ENCODE results near the gene OR9Q1.

OR9Q1 gene

DNA sequence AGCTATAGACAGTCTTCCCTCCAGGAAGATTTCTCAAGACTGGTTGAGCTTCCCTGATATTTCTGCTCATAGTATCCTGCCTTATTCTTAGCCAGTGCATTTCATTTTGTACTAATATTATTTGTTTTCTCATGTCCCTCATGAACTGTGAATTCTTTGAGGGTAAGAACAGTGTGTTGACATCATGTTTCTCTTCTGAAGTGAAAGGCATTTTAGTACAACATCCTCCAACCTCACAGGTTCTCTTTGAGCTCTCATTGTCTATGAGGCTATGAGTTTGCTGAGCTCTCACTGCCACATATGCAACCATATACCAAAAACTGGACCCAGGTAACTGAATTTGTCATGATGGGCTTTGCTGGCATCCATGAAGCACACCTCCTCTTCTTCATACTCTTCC is 7.0 kb downstream of the OR9Q1 start, which contains the start of gene OR6Q1:
Gene OR6Q1 (plus strand): TSS at position 301 of the 400 bp plus-strand sequence. CDS start 0 bp downstream, at position 301.
- no peak for DNase-seq (ENCODE audit: low read depth)

DNA sequence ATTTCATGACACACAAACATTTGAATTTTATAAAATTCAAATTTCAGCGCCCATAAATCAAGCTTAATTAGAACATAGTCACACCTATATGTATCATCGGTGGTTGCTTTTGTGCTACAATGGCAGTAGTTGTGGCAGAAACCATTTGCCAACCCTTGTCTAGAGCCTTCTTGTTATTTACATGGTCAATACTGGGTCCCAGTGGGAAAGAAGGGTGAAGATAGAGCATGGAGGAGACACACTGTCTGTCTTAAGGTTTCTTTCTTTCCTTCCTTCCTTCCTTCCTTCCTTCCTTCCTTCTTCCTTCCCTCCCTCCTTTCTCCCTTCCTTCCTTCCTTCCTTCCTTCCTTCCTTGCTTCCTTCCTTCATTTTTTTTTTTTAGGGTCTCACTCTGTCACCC is 10.8 kb downstream of the OR9Q1 start:
- DNase-seq (ENCODE audit: low read depth), result no peak

DNA sequence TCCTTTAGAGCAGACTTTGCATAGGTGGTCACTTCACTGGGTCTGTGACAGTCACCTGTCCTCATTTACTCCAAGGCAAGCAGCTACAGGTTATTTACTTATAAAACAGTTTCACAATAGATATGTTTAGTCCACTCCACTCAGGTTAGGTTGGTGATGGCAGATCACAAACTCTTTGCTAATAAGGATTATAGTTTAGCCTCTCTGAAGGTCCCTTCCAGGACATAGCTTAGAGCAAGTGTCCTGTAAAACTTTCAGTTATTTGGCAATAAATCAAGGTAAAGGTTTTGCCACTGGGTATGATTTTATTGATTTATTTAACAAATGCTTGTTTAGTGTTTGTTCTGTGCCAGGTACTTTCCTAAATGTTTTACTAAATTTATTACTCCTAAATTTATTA is 15.9 kb downstream of the OR9Q1 start:
- no peak for DNase-seq (ENCODE audit: low read depth)

DNA sequence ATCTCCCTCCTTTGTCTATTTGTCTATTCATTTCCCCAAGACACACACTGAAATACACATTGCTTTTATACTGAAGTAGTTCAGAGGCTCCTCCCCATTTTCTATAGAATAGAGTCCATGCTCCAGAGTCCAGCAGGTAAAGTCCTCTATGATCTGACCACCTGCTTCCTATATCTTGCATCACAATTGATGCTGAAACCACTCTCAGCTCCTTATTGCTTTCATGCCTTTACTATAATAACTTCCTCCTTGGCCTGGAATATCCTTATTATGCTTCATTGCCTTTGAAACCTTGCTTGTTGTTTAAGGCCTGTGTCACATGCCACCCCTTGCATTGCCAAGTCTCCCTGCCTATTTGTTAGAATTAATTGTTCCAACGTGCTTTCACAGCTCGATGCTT is 19.7 kb downstream of the OR9Q1 start:
- no peak for DNase-seq (ENCODE audit: low read depth)

DNA sequence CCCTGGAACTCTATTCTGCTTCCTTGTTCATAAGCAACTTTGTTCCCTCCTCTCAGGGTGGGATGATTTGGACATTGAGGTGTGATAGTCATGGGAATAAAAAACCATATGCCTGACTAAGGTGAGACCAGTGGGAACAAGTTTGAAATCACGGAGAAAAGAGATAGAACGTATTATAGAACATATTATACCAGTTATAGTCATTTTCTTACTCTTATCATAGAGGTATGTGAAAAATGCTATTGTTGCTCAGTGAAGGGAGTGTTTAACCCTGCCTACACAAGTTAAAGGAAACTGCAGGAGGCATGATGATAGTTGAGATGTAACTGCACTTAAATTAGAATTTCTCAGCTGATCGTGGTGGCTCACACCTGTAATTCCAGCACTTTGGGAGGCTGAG is 22.6 kb downstream of the OR9Q1 start:
- no peak for DNase-seq (ENCODE audit: low read depth)

DNA sequence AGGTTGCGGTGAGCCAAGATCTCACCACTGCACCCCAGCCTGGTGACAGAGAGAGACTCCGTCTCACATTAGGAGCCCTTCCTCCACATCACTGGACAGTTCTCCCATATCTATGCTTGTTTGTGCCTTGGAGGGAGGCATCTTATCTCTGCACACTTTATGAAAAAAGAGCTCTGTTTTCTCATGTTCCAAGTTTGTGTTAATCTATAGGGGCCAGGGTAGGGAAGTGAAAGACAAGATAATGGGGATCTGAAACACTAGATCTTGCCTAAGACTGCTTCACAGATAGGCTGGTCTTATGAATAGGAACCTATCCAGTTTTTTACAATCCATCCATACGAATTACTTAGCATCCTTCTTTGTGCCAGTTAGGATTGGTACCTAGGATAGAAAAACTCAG is 24.1 kb downstream of the OR9Q1 start:
- no peak for DNase-seq (ENCODE audit: low read depth)

DNA sequence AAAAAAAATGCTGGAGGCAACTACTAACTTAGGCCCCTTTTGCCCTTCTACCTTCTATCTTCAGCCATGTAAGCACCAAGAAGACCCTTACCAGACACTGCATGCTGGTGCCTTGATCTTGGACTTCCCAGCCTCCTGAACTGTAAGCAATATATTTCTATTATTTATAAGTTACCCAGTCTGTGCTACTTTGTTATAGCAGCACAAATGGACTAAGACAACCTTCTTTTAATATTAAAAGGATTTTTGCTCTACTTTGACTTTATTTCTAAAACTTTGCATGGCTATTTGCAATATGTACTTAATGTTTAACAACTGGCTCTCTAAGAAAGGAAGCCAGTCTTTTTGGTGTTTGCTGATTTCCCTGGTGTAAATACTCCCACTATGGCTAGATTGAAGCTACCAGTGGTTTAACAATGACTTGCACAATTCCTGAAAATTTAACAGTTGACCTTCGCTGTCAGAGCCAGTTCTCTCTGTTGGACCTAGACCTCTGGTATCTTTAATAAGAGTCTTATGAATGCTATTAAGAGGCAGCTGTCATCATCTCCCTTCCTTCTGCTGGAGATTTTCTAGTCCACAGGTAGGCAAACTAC is 32.2 kb downstream of the OR9Q1 start:
- no peak for DNase-seq (ENCODE audit: low read depth)

DNA sequence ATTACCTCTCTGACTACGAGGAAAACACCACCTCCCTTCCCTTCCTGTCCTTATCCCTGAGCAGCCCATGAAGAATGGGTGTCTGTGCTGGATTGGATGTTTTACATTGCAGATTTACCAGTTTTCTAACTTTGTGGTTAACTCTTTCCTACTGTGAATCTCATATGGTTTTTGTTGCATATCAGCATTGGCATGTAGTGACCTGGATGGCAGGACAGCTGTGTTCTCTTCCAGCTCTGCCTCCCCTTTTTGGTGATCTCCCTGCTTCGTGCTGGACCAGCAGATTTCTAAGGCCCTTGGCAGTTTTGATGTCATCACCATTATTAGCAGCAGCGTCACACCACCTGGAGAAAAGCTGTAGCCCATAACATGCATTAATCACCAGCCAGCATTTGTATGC is 33.8 kb downstream of the OR9Q1 start:
- DNase-seq (ENCODE audit: low read depth), result no peak

DNA sequence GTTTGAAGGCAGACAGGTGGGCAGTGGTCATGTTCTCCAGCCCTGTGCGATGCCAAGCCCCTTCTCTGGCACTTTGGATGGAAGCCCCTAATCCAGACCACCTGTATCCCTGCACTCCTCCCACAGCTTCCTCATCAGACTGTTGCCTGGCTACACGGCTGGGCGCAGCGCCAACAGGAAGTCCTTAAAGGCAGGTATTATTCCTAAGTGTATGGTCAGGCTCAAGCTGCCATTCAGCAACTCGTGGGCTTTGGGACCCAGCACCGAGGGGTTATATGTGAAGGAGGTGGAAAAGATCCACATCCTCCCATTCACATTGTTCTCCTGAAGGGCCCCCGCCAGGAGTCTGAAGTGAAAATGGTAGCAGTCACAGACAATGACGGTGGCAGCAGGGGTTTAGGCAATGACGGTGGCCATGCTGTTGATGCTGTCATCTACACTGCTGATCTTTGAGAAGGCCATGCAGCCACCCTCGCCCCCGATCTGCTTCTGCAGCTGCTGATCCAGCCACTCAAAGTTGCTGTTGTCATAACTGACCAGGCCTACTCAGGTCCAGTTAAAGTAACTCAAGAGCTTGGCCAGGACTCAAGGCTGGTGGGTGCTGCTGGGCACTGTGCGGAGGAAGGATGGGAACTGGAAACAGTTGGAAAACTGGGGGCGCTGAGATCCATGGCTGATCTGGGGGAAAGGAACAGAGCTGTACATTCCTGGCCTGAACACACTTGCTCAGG is 34.8 kb downstream of the OR9Q1 start:
- DNase-seq (ENCODE audit: low read depth), result no peak

DNA sequence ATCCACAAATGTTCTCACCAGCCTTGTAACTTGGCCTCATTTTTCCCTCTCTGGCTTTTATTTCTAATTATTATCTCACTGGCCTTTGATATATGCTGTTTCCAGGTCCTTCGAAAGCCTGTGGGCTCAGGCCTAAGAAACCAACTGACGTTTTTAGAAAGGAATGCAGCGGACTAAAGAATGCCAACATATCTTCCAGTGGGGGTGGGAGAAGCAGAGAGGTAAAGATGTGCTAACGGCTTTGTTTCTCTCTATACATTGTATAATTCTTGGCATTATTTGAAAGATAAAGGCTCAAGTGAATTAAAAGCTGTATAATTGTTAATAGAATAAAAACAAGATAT is 35.3 kb downstream of the OR9Q1 start:
- peak; percentile 74 for DNase-seq (ENCODE audit: low read depth)

DNA sequence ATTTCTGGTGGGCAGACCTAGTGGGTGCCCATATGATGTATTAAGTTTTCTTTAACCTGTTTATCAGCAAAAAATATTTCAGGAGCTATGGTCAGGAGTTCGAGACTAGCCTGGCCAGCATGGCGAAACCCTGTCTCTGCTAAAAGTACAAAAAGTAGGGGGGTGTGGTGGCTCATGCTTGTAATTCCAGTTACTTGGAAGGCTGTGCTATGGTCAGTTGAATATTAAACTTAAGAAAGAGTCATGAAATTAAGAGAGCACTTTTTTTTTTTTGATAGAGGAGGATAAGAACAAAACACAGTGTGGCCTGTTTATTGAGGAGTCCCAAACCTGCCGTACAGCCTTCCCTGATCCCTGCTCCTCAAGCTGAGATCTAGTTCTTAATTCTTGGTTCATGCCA is 36.9 kb downstream of the OR9Q1 start:
- no peak for DNase-seq (ENCODE audit: low read depth)

DNA sequence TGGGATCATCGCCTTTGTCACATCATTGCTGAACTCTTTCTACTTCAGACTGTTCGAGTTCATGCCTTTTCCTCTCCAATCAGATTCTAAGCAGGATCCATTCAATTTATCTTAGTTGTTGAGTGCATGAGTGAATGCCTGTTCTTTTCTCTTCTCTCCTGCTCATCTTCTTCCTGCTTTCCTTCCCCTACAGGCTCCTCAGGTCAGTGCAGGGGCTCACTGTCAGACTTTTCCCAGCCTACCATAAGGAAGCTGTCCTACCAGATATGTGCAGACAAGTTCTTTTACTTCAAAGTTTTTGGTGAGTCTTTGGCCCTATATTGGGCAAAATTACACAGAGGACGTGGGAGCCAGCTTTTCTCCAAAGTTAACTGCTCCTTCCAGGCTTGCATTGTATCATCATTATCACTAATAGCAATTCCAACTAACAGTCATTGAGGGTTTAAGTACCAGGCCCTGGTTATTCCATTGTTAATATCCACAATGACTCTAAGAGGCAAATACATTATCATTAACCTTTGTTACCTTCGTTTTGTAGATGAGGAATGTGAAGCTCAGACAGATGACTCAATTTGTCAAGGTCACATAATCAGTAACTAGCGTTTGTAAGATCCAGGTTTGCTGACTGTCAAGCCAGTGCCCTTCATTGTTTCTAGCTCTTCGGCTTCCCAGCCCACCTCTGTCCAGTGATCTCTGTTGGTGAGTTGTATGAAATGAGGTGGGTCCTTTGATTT is 37.4 kb downstream of the OR9Q1 start:
- DNase-seq (ENCODE audit: low read depth), result no peak

DNA sequence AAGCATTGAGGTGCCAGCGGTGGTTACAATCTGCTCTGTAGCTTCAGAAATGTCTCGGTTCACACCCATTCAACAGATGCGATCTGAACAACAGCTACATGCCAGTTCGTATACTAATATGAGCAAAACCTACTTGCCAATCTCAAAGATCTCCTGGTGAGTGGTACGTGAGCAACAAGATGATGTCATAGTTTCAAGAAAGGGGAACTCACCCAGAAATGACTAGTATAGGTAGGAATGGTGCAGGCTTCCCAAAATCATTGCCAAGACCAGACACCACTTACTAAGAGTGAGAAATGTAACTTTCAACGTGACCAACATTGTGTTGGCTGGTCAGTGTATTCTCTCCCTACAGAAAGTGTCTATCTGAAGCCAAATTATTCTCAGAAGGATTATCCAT is 38.1 kb downstream of the OR9Q1 start:
- peak; percentile 51 for DNase-seq (ENCODE audit: low read depth)

DNA sequence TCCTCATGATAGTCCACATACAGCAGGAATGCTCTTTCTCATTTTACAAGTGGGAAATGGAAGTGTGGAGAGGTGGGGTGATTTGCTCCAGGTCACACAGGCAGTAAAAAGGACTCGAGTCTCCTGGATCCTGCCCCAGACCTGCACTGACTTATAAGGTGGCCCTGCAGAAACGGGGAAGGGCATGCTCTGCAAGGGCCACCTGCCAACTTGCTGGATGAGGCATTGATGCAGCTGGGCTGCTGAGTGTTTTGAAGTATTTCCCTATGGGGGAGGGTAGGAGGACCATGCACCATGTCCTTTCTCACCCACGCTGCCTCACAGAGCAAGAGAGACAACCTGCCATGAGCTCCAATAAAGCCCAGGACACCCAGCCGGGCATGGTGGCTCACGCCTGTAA is 44.0 kb downstream of the OR9Q1 start:
- no peak for DNase-seq (ENCODE audit: low read depth)

DNA sequence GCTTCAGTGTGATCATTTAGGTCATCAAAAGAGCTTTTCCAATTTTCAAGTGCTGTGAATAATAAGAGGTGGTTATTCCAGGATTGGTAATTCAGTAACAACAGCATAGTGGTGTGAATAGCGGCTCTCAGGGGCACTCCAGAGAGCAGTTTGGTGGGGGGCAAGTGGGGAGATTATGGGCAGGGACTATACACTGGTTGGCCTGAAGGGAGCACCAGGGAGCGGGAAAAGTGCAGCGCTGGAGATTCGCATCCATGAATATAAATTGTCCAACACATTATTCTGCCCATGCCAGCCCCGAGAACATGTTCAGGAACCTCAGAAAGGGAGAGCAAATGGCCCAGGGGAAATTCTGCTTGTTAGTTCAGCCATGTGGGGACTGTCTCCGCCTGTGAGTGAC is 45.0 kb downstream of the OR9Q1 start:
- no peak for DNase-seq (ENCODE audit: low read depth)

DNA sequence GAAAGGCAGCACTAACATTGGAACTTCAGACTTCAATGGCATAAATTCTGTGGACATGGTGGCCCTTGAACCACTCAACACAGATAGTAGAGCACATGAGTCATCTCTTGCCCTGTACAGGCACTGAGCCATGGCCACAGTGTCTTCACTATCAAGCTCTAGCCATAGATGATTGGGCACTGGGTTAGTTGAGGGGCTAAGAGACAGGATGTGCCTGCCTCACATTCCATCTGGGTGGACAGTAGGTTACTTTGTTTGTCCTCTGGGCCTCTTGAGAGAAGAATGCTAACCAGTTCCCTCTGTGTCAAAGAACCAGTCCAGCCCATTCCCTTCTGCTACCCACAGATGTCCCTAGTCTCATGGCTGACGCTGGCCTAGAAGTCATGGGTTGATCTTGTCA is 46.9 kb downstream of the OR9Q1 start:
- no peak for DNase-seq (ENCODE audit: low read depth)

DNA sequence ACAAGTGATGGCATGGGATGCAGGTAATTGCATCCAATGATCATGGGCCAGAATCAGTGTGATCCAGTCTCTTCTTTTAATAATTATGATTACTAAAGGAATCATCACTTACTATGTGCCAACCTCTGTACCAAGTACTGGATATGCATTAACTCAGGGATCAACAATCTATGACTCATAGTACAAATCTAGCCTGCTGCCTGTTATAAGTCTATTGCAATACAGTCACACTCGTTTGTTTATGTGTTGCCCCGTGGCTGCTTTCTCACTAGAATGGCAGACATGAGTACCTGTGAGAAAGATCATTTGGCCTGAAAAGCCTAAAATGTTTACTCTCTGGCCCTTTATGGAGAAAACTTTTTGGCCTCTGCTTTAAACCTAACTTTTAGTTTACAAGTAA is 52.1 kb downstream of the OR9Q1 start:
- no peak for DNase-seq (ENCODE audit: low read depth)

DNA sequence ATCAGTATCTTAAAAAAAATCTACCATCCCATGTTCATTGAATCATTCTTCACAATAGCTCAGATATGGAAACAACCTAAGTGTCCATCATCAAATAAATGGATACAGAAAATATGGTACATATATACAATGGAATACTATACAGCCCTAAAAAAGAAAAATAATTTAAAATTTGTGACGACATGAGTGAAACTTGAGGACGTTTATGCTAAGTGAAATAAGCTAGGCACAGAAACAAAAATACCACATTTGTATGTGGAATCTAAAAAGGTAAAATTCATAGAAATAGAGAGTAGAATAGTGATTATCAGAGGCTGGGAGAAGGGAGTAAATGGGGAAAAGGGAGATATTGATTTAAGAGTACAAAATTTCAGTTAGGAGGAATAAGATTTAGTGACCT is 62.8 kb downstream of the OR9Q1 start:
- DNase-seq (ENCODE audit: low read depth), result no peak

DNA sequence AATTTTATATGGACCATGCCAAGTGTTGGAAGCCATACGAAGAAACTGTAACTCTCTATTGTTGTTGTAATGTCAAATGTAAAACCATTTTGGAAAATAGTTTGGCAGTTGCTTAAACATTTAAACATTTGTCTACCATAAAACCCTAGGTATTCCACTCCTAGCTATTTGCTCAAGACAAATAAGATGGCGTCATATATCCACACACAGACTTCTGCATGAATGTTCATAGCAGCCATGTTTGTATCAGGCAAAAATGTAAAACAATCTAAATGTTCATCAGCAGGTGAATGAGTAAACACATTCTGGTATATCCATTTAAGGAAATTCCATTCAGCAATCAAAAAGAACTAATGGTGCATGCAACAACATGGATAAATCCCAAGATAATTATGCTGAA is 73.8 kb downstream of the OR9Q1 start:
- no peak for DNase-seq (ENCODE audit: low read depth)

DNA sequence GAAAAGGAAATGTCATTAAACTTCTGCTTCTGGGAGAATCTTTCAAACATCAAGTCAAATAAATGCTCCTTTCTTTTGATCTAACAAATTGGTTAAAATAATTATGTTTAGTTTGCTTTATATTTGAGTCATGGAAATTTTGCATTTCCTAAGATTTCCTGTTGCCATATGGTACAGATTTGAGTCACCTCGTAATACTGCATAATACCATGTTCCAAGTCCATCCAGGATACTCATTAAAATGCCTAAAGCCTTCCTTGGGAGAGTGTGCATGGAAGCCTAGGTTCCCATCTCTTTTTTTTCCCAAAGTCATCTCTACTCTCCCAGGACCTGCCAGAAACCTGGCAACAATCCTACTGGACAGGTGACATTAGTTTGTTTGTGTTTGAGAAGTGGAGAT is 97.4 kb downstream of the OR9Q1 start:
- no peak for DNase-seq (ENCODE audit: low read depth)

DNA sequence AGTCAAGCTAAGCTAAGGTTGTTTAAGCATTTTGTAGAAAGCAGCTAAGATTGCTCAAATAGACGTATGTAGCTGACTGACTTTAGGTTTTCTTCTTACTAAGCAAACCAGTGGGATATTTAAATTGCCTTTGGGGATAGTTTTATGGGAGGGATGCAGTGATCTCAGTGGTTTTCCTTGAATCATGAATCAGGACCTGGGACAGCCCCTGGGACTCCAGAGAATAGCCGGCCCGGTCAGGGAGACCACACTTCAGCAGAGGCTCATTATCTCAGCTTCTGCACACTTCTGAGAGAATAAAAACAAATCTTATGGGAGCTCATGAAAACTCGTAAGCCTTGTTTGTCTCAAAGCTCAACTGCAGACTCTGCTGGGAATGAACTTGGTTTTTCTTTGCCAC is 101.8 kb downstream of the OR9Q1 start, which contains the start of gene OR9I1:
Gene OR9I1 (minus strand): TSS at position 62 of the 400 bp plus-strand sequence. CDS start 6,086 bp downstream, outside the sequence.
- DNase-seq (ENCODE audit: low read depth), result no peak

DNA sequence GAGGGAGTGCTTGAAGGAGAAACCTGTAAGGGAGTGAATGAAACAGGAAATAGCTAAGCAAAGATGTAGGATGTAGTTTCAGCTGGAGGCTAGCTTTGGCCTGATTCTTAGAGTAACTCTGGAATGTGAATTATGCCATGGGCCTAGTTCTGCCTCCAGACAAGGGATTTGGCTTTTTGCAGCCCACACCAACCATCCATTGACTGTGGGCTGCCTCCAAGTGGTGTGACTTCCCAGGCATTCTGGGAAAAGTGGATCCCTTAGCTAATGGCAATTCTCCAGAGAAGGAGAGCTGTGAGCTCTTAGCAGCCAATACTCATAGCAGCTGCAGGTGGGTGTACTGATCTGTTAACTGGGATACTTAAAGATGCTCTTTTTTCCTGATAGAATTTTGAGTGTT is 103.7 kb downstream of the OR9Q1 start:
- no peak for DNase-seq (ENCODE audit: low read depth)

DNA sequence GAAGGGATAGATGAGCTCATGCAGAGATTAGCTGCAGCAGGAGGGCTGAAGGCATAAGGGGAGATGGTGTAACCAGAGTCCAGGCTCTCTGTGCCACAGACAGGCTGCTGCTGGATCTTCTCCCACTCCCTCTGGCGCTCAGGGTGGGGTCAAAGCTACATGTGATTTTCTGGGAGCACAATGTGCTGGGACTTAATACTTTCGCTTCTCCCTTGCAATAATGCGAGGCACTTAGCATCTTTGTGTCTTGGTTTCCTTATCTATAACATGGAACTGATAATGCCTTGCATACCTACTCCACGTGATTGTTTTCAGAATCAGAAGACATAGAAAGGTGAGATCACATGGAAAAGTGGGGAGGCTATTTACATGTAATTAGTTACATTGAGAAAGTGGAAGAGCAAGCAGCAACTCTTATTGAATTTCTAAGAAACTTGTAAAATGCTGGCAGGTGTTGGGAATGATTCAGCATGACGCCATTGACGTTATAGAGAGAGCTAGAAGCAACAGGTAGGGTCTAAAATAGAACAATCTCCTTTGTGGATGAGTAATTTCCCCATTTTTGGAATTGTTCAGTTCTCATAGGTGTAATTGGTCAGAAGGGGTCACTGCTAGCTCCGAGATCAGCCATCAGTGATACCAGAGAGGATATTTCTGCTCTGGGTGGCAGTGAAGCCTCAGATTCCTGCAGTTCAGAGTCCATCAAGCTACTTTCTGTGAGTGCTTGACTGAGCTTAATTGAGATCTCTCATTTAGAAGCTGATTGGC is 109.8 kb downstream of the OR9Q1 start:
- no peak for DNase-seq (ENCODE audit: low read depth)

Measured in GM04503 (cell line).